Prostate gland (tissue), 2 donors: ENCODE results near the gene ATP5PO.

Source experiments
- CTCF ChIP-seq, 4 experiments: fragments of 200-600 bp in 2 of 4; fragments of 450-650 bp in 2 of 4; sonication (generic) in 2 of 4; IDR thresholded peaks; 1 replicate in 3 of 4; 2 replicates in 1 of 4; pipeline ENCODE4 v1.5.1; 2016 to 2019; ENCODE audit warnings: antibody characterized with exemption in 4 of 4, mild to moderate bottlenecking in 2 of 4, moderate library complexity in 2 of 4
- POLR2AphosphoS5 ChIP-seq: sonication (generic); formaldehyde crosslinking; IDR thresholded peaks from one replicate; pipeline ENCODE4 v1.6.1; 2017; ENCODE audit warnings: antibody characterized with exemption

DNA sequence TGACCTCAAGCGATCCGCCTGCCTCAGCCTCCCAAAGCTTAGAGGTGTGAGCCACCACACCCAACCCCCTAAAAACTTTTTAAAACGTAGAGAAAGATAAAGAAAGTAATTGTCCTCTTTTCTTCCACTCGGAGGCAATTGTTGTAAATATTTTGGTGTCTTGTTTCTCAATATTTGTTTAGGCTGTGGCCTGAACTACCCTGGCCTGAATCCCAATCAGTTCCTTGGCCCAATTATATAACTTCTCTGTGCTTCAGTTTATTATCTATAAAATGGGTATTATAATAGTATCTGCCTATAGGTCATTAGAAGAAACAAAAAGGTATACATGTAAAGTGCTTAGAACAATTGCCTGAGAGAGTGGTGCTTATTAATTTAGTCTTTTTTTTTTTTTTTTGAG is 1.8 kb upstream of the ATP5PO start:
- TF ChIP-seq POLR2AphosphoS5 (no peak), CTCF (IDR thresholded peaks at IDR 0.05) (no peak)
